ENCODE measurements around the gene PTCHD4.
"Not testable (repeated sequence)": the region's sequence is repeated elsewhere in the genome, so short reads cannot be mapped to it uniquely, and the experiment has no call there.

PTCHD4 gene

GRCh38 chr6:48123601-48124000, 12.6 kb upstream of the PTCHD4 start:
- no peaks in the 10 kb centered on the region for H3K4me1 ChIP-seq (ENCODE audit: control insufficient read depth in 2 of 2, insufficient read depth in 2 of 2, low read length in 2 of 2)
- no peak overlapping the region for H3K4me3 ChIP-seq (ENCODE audit: low read length in 2 of 2)
- no peaks in the 10 kb centered on the region for H3K9me3 ChIP-seq (ENCODE audit: control insufficient read depth in 2 of 2, low read length in 2 of 2)
- H3K36me3 ChIP-seq (ENCODE audit: control insufficient read depth in 2 of 2, insufficient read depth in 2 of 2, low read length in 2 of 2): no peaks in the 10 kb centered on the region
- H3K9ac ChIP-seq (ENCODE audit: low read depth in 1 of 2, low read length in 2 of 2): no peak overlapping the region
- no peak overlapping the region for H3K27ac ChIP-seq (ENCODE audit: low read depth in 2 of 2, low read length in 2 of 2)
- no peaks in the 10 kb centered on the region for H3K27me3 ChIP-seq (ENCODE audit: control insufficient read depth in 2 of 2, insufficient read depth in 2 of 2, low read length in 2 of 2)

- H3K4me3 ChIP-seq (ENCODE audit: low read length in 2 of 2); H3K27ac ChIP-seq (ENCODE audit: low read depth in 2 of 2, low read length in 2 of 2); H3K9me3 ChIP-seq (ENCODE audit: control insufficient read depth in 2 of 2, low read length in 2 of 2); H3K36me3 ChIP-seq (ENCODE audit: control insufficient read depth in 2 of 2, insufficient read depth in 2 of 2, low read length in 2 of 2); H3K4me1 ChIP-seq (ENCODE audit: control insufficient read depth in 2 of 2, insufficient read depth in 2 of 2, low read length in 2 of 2); H3K9ac ChIP-seq (ENCODE audit: low read depth in 1 of 2, low read length in 2 of 2); H3K27me3 ChIP-seq (ENCODE audit: control insufficient read depth in 2 of 2, insufficient read depth in 2 of 2, low read length in 2 of 2): not testable (repeated sequence)
Observed at GRCh38 chr6:48121983-48122749, 11.2 kb upstream of the PTCHD4 start.

DNA sequence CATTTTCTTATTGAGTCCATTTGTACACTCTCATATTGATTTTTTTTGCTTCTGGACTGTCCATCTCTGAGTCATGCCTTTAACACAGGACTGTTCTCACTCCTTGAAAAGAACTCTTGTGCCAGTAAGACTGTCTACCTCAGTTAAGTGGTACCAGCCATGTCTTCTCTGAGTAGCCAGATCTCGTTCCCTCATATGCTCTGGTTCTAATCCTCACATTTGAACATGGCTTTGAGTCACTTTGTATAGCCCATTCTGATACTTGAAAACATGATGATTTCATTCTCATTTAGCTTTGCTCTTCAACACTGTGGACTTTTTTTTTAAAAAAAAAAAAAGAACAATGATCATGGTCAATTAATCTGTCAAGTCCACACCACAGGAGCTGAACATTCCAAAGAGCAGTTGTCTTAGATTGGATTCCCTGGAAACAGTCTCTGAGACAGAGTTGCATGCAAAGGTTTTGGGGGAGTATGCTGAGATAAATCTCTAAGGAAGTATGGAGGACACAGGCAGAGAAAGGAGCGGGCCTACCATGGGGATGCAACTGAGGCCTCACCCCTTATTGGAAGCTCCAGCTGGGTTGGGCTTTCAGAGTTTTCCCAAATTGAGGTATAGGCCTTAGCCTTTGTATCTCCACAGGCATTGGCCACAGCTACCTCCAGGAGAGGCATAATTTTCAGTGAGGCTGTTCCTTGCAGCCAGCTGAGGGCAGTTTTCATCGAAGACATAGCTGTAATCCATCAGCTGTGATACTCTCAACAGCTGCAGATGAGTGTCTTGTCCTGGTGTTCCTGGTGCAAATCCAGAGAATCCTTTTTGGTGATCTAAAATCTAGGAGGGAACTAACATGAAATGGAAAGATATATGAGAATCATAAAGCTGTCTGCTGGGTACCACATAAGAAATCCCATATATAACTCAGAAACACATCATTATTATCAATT, 6.0 kb upstream of the PTCHD4 start:
- Histone ChIP-seq H3K27me3 (ENCODE audit: control insufficient read depth in 2 of 2, insufficient read depth in 2 of 2, low read length in 2 of 2) (no peaks in the 10 kb centered on the region), H3K9ac (ENCODE audit: low read depth in 1 of 2, low read length in 2 of 2) (no peak overlapping the region), H3K27ac (ENCODE audit: low read depth in 2 of 2, low read length in 2 of 2) (no peak overlapping the region), H3K36me3 (ENCODE audit: control insufficient read depth in 2 of 2, insufficient read depth in 2 of 2, low read length in 2 of 2) (no peaks in the 10 kb centered on the region), H3K9me3 (ENCODE audit: control insufficient read depth in 2 of 2, low read length in 2 of 2) (no peaks in the 10 kb centered on the region), H3K4me3 (ENCODE audit: low read length in 2 of 2) (no peak overlapping the region), H3K4me1 (ENCODE audit: control insufficient read depth in 2 of 2, insufficient read depth in 2 of 2, low read length in 2 of 2) (no peaks in the 10 kb centered on the region)

DNA sequence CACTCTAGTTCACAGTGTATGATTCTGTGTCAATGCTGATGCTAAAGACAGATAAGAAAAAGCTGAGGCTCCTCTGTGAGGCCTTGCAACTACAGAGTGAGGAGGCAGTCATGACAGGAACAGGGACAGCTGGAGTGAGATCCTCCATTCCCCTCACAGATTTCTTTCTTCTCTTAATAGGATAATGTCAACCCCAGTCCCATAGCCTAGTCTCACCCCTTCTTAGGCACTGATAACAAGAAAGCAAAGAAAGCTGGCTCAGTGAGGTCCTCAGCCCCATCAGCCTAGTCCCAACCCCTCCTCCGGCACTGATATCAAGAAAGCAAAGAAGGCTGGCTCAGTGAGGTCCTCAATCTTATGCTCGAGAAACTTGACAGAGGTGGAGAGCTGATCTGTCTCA, 2.1 kb upstream of the PTCHD4 start:
- Histone ChIP-seq H3K4me1 (ENCODE audit: control insufficient read depth in 2 of 2, insufficient read depth in 2 of 2, low read length in 2 of 2) (no peaks in the 10 kb centered on the region), H3K27me3 (ENCODE audit: control insufficient read depth in 2 of 2, insufficient read depth in 2 of 2, low read length in 2 of 2) (no peaks in the 10 kb centered on the region), H3K9ac (ENCODE audit: low read depth in 1 of 2, low read length in 2 of 2) (no peak overlapping the region), H3K27ac (ENCODE audit: low read depth in 2 of 2, low read length in 2 of 2) (no peak overlapping the region), H3K9me3 (ENCODE audit: control insufficient read depth in 2 of 2, low read length in 2 of 2) (no peaks in the 10 kb centered on the region), H3K4me3 (ENCODE audit: low read length in 2 of 2) (no peak overlapping the region), H3K36me3 (ENCODE audit: control insufficient read depth in 2 of 2, insufficient read depth in 2 of 2, low read length in 2 of 2) (no peaks in the 10 kb centered on the region)

- Histone ChIP-seq H3K9me3 (ENCODE audit: control insufficient read depth in 2 of 2, low read length in 2 of 2) (no peaks in the 10 kb centered on the region), H3K9ac (ENCODE audit: low read depth in 1 of 2, low read length in 2 of 2) (no peak overlapping the region), H3K4me3 (ENCODE audit: low read length in 2 of 2) (no peak overlapping the region), H3K36me3 (ENCODE audit: control insufficient read depth in 2 of 2, insufficient read depth in 2 of 2, low read length in 2 of 2) (no peaks in the 10 kb centered on the region), H3K27ac (ENCODE audit: low read depth in 2 of 2, low read length in 2 of 2) (no peak overlapping the region), H3K27me3 (ENCODE audit: control insufficient read depth in 2 of 2, insufficient read depth in 2 of 2, low read length in 2 of 2) (no peaks in the 10 kb centered on the region), H3K4me1 (ENCODE audit: control insufficient read depth in 2 of 2, insufficient read depth in 2 of 2, low read length in 2 of 2) (no peaks in the 10 kb centered on the region)
Observed at GRCh38 chr6:48111575-48111974, 578 bp upstream of the PTCHD4 start.

- H3K4me3 ChIP-seq (ENCODE audit: low read length in 2 of 2): no peak overlapping the region
- no peaks in the 10 kb centered on the region for H3K36me3 ChIP-seq (ENCODE audit: control insufficient read depth in 2 of 2, insufficient read depth in 2 of 2, low read length in 2 of 2)
- no peak overlapping the region for H3K9ac ChIP-seq (ENCODE audit: low read depth in 1 of 2, low read length in 2 of 2)
- H3K4me1 ChIP-seq (ENCODE audit: control insufficient read depth in 2 of 2, insufficient read depth in 2 of 2, low read length in 2 of 2): no peaks in the 10 kb centered on the region
- H3K27ac ChIP-seq (ENCODE audit: low read depth in 2 of 2, low read length in 2 of 2): no peak overlapping the region
- H3K9me3 ChIP-seq (ENCODE audit: control insufficient read depth in 2 of 2, low read length in 2 of 2): no peaks in the 10 kb centered on the region
- H3K27me3 ChIP-seq (ENCODE audit: control insufficient read depth in 2 of 2, insufficient read depth in 2 of 2, low read length in 2 of 2): no peaks in the 10 kb centered on the region
Observed at GRCh38 chr6:48110436-48111142, 408 bp downstream of the PTCHD4 start.

DNA sequence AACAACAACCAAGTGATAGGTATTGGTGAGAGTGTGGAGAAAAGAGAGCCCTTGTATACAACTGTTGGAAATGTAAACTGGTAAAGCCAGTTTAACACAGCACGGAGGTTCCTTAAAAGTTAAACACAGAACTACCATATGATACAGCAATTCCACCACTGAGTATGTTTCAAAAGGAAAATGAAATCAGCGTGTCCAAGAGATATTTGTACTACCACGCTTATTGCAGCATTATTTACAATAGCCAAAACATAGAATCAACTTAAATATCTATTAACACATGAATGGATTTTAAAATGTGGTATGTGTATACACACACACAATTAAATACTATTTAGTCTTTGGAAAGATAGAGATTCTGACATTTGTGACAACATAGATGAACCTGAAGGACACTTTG, 1.1 kb downstream of the PTCHD4 start:
- Histone ChIP-seq H3K9ac (ENCODE audit: low read depth in 1 of 2, low read length in 2 of 2) (no peak overlapping the region), H3K36me3 (ENCODE audit: control insufficient read depth in 2 of 2, insufficient read depth in 2 of 2, low read length in 2 of 2) (no peaks in the 10 kb centered on the region), H3K4me3 (ENCODE audit: low read length in 2 of 2) (peak overlapping the region in 1 of 2 donors; percentile 5), H3K9me3 (ENCODE audit: control insufficient read depth in 2 of 2, low read length in 2 of 2) (no peaks in the 10 kb centered on the region), H3K27ac (ENCODE audit: low read depth in 2 of 2, low read length in 2 of 2) (no peak overlapping the region), H3K27me3 (ENCODE audit: control insufficient read depth in 2 of 2, insufficient read depth in 2 of 2, low read length in 2 of 2) (no peaks in the 10 kb centered on the region), H3K4me1 (ENCODE audit: control insufficient read depth in 2 of 2, insufficient read depth in 2 of 2, low read length in 2 of 2) (no peaks in the 10 kb centered on the region)

GRCh38 chr6:48102476-48103195, 8.4 kb downstream of the PTCHD4 start:
- not testable (repeated sequence) for H3K9me3 ChIP-seq (ENCODE audit: control insufficient read depth in 2 of 2, low read length in 2 of 2); H3K36me3 ChIP-seq (ENCODE audit: control insufficient read depth in 2 of 2, insufficient read depth in 2 of 2, low read length in 2 of 2); H3K4me1 ChIP-seq (ENCODE audit: control insufficient read depth in 2 of 2, insufficient read depth in 2 of 2, low read length in 2 of 2)

GRCh38 chr6:48101290-48101689, 9.7 kb downstream of the PTCHD4 start:
- H3K36me3 ChIP-seq (ENCODE audit: control insufficient read depth in 2 of 2, insufficient read depth in 2 of 2, low read length in 2 of 2): no peaks in the 10 kb centered on the region
- H3K9ac ChIP-seq (ENCODE audit: low read depth in 1 of 2, low read length in 2 of 2): no peak overlapping the region
- no peak overlapping the region for H3K4me3 ChIP-seq (ENCODE audit: low read length in 2 of 2)
- H3K27ac ChIP-seq (ENCODE audit: low read depth in 2 of 2, low read length in 2 of 2): no peak overlapping the region
- H3K4me1 ChIP-seq (ENCODE audit: control insufficient read depth in 2 of 2, insufficient read depth in 2 of 2, low read length in 2 of 2): no peaks in the 10 kb centered on the region
- no peaks in the 10 kb centered on the region for H3K9me3 ChIP-seq (ENCODE audit: control insufficient read depth in 2 of 2, low read length in 2 of 2)
- no peaks in the 10 kb centered on the region for H3K27me3 ChIP-seq (ENCODE audit: control insufficient read depth in 2 of 2, insufficient read depth in 2 of 2, low read length in 2 of 2)

More at GRCh38 chr6:48102476-48103195, 8.4 kb downstream of the PTCHD4 start:
- not testable (repeated sequence) for H3K27ac ChIP-seq (ENCODE audit: low read depth in 2 of 2, low read length in 2 of 2); H3K9ac ChIP-seq (ENCODE audit: low read depth in 1 of 2, low read length in 2 of 2); H3K4me3 ChIP-seq (ENCODE audit: low read length in 2 of 2); H3K27me3 ChIP-seq (ENCODE audit: control insufficient read depth in 2 of 2, insufficient read depth in 2 of 2, low read length in 2 of 2)

All from mucosa of rectum (tissue), 2 donors.